Activated naive CD4-positive, alpha-beta T cell treated with anti-CD3 and anti-CD28 coated beads, Interleukin-2, amount 50 U/mL, for 16 hours (primary cell): Measurements from ENCODE around the gene SMAD3.

Source experiments
- DNase-seq: peaks from one replicate; pipeline ENCODE4 v3.0.0-alpha.2; 2020

The SMAD3 gene

GRCh38 chr15:67210555-67211168, 145.3 kb downstream of the SMAD3 start:
- no peak for DNase-seq

GRCh38 chr15:67212684-67213367, 147.4 kb downstream of the SMAD3 start:
- no peak for DNase-seq

- DNase-seq = no peak
These were observed 149.7 kb downstream of the SMAD3 start for GRCh38 chr15:67215102-67215501.

GRCh38 chr15:67216859-67217258, 151.5 kb downstream of the SMAD3 start:
- no peak for DNase-seq

GRCh38 chr15:67218428-67218827, 153.0 kb downstream of the SMAD3 start:
- no peak for DNase-seq

- DNase-seq = no peak
These were observed 153.9 kb downstream of the SMAD3 start for GRCh38 chr15:67219288-67219687.

- DNase-seq = no peak
These were observed 159.5 kb downstream of the SMAD3 start for GRCh38 chr15:67224889-67225288.

- no peak for DNase-seq
These were observed 159.9 kb downstream of the SMAD3 start for GRCh38 chr15:67225336-67225735.

GRCh38 chr15:67227431-67227830, 162.0 kb downstream of the SMAD3 start:
- DNase-seq = no peak

GRCh38 chr15:67227846-67228245, 162.4 kb downstream of the SMAD3 start:
- DNase-seq = no peak

GRCh38 chr15:67228286-67228685, 162.9 kb downstream of the SMAD3 start:
- DNase-seq = no peak

- DNase-seq = no peak
These were observed 165.1 kb downstream of the SMAD3 start for GRCh38 chr15:67230504-67230903.

GRCh38 chr15:67232591-67232990, 167.2 kb downstream of the SMAD3 start:
- no peak for DNase-seq

- no peak for DNase-seq
These were observed 175.1 kb downstream of the SMAD3 start for GRCh38 chr15:67240235-67241131.

- no peak for DNase-seq
These were observed 175.9 kb downstream of the SMAD3 start for GRCh38 chr15:67241132-67241855.

GRCh38 chr15:67242708-67243111, 177.3 kb downstream of the SMAD3 start:
- DNase-seq = no peak
